GM18867 (cell line): ENCODE data around the gene PIM3.

ENCODE experiments used
- ATAC-seq: cut with Tn5 transposase; IDR thresholded peaks from one replicate; pipeline ENCODE4 v1.9.1; 2021; ENCODE audit warnings: mild to moderate bottlenecking, moderate library complexity; ENCODE audit not compliant: unreplicated experiment

The PIM3 gene

DNA sequence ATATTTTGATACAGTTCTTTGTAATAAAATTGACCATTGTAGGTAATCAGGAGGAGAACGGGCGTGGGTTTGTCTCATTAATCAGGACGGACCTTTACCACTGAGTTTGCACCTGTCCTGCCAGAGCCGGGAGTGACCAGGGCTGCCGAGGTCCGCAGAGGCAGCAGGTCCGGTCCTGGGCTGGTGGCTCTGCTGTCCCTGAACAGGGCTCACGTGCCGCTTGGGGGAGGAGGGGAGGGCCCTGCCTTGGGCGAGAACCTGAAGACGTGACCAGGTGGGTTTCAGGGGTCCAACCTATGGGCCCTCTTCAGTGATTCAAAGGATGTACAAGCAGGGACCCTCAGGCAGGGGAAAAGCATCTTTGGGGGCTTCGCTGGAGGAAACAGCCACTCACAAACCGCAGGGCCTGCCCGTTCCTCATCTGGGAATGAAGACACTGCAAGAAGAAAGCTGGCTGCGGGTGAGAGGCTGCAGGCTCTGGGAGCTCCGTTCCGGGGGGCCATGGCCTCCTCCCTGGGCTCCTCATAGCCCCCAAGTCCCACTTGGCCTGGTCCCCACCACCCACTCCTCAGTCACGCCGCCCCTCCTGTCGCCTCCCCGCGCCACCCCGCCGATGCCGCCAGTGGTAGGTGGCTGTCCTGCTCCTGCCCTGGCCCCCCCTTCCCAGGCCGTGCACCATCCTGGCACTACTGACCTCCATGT is 32.9 kb upstream of the PIM3 start:
- ATAC-seq, result no peak

- no peak for ATAC-seq
Measured at GRCh38 chr22:49928185-49928495, 32.4 kb upstream of the PIM3 start.

GRCh38 chr22:49928555-49929210 is 31.9 kb upstream of the PIM3 start:
- ATAC-seq, result no peak

DNA sequence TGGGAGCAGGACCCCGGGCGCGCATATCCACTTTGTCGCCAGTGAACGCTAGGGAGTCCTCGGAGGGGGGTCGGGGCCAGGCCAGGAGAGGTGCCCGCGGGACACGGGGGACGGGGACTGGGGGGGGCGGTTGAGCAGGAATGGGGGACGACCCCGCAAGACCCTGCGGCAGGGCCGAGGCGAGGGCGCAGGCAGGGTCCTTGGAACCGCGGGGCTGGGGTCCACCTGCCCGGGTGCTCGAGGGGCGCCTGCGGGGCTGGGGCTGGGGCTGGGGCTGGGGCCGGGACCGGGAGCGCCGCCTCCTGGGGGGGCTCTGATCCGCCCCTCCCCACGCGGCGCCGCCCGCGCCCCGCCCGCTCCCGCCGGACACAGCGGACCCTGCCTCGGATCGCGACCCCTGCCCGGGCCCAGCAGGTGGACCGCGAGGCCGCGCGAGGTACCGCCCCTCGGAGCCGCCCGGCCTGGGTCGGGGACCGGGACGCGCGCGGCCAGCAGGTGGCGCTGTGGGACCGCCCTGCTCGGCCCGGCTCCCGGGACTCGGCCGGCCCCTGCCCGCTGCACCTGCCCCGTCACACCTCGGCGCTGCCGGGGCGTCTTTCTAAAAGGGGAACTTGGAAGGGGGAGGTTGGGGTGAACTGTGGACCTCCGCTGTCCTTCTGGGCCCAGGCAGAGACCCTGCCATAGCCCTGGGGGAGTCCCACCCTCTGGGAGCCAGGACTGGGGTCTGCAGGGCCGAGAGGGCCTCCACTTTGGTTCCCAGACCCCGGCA is 31.2 kb upstream of the PIM3 start:
- no peak for ATAC-seq

- no peak for ATAC-seq
Measured at GRCh38 chr22:49929994-49930575, 30.5 kb upstream of the PIM3 start.

DNA sequence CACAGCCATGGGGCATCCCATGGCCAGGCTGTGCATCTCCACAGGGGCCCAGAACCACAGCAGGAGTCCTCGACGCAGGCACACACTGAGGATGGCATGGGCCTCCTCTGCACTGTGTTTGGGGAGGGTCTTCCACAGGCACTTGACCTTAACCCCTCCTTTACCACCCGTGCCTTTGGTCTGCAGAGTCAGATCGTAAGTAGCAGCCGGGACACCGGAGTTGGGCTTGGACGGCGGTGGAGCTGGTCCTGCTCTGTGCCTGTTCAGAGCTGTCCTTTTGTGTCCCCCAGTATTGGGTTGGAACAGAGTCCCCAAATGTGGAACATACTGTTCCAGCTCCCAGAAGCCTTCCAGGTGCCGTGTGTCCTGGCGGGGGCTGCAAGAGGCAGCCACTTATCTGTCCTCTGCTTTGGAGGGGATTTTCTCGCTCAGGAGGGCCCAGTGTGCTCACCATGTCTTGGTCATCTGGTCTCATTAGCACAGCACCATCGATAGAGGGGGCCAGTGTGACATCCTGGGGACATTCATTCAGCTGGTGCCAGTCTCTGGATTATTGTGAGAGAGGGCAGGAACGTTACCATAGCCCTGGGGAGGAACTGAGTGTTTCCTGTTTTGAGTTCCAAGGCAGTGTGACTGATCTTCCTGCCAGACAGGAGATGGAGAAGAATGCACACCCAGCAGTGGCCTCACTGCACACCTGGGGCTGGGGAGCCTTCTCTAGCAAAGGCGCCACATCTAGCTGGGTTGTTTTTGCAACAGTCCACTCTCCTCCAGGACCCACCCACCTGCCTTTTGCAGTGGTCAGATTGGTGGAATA is 29.8 kb upstream of the PIM3 start:
- no peak for ATAC-seq

DNA sequence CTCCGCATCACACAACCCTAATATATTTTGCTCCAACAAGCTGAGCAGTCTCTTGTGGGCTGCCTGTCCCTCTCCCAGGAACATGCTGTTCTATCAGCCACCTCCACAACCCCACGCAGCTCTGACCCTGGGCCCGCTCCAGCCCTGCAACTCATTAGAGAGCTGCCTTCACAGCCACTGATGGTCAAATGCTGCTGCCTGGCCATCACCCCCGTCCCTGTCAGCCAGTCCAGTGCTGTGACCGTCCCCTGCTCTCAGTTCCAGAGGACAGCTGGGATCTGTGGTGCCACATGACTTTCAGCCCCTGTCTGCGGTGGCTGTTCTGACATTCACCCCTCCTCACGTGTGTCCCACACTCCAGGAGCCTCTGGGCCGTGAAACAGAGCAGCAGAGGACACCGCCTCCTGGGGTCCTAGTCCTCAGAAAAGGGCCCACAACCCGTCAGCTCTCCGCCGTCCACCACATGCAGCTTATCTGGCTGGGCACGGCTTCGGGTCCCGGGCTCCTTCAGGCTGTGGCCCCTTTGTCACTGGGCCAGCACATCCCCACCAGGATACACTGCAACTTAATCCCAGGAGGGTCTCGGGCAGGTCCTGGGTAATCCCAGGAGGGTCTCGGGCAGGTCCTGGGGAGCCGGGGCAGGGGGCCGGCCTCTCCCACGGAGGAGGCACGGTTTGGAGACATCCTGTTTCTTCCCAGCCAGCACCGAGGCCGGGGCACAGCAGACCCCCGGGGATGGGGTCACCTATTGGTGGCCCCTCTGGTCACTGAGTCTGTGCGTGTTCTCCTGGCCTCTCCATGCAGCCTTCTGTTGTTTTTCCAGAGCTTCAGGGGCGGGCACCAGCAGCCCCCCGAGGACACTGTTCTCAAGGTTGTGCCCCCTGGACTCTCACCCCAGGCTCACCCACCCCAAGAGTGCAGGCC is 27.1 kb upstream of the PIM3 start:
- no peak for ATAC-seq

DNA sequence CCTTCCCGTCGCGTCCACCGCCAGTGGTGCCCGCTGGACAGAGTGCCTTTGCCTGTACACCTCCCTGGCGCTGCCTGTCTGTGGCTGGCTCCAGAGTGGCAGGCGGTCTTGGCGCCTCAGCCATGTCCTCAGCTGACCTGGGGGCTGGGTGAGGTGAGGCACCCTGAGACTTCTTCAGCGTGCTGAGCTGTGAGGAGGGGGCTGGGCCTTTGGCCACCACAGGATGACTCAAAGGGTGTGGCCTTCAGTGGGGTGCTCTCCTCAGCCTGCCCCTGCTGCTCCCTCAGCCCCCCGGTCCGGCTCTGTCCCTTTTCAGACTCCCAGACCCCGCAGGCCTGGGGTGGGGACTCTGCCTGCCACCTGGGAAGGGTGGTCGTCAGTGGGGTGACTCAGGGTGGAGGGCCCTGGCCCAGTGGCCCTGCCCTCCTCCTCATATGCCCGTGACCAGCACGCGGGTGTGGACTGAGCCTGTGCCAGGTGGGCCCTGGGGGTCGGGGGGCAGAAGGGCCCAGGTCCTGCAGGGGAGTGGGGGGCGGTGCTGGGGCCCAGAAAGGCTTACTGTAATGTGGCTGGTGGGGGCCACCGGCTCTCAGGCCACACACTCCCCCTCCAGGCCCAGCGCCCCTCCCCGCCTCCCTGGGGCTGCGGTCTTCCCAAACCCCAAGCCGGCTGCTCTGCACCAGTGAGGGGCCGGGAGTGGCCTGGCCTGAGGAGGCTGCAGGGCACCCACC is 26.2 kb upstream of the PIM3 start:
- no peak for ATAC-seq

DNA sequence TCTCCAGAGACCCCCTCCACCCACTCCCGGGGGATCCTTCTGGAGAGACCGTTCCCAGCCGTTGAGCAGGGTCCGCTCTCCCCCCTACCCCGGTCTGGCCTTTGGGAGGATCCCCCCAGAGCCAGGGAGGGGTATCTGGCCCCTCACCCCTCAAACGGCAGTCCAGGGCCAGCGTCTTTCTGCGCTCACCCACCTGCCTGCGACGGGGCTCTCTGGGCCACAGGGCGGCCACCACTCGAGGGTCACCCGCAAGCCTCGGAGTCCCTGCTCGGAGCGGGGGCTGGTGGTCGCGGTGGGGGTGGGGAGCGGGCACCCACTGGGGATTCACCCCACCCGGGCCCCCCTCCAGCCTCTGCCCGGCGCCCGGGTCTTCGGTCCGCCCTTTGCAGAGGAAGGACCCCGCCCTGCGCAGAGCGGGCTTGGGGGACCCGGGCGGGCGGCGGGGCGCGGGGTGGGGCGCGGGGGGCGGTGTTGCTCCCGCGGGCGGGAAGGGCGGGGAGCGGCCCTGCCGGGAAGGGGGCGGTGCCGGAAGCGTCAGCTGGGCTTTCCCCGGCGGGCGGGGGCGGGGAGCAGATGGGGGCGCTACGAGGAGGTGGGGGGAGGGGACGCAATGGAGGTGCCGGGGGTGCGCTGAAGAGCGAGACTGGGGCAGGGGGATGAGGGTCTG is 25.5 kb upstream of the PIM3 start:
- no peak for ATAC-seq

DNA sequence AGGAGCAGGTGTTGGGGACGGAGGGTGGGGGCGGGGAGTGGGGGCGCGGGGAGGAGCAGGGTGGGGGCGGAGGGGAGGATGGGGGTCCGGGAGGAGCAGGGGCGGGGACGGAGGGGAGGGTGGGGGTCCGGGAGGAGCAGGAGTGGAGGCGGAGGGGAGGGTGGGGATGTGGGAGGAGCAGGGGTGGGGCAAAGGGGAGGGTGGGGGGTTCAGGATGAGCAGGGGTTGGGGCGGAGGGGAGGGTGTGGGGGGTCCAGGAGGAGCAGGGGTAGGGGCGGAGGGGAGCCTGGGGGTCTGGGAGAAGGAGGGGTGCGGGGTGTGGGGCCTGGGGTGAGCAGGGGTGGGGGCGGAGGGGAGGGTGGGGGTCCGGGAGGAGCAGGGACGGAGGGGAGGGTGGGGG is 25.0 kb upstream of the PIM3 start:
- ATAC-seq, result no peak

- peak; percentile 47 for ATAC-seq
Measured at GRCh38 chr22:49936018-49936972, 24.3 kb upstream of the PIM3 start.

DNA sequence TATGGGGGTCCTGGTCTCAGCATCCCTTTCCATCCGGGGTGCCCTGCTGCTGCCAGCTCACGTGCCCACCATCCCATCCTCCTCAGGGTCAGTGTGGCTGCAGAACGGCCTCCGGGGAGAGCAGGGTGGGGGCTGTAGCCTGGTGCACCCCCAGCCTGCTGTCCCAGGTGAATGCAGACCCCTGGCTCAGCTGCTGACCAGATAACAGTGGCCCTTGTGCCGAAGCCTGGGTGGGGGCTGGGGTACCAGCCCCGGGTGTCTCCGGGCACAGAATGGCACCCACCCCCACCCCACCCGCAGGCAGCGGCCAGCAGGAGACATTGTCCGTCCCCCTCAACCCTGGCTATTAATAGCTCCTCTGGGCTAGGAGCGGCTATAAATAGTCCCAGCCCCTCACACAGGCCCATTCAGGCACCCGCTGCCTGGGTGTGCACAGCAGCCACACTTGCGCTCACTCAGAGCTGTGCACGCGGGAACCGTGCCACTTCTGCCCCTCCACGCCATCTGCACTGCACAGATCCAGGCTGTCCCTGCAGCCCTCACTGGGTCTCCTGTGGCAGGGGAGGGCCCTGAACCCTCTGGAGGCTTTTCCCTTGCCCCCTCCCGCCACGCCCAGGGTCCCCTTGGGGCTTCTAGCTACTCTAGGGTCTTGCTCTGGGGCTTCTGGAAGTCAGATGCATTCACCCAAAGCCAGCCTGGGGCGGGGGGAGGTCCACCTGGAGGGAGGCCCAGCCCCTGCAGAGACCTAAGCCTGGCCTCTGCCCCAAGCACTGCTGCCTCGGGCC is 23.4 kb upstream of the PIM3 start:
- ATAC-seq, result no peak

GRCh38 chr22:49937758-49938564 is 22.6 kb upstream of the PIM3 start:
- no peak for ATAC-seq

DNA sequence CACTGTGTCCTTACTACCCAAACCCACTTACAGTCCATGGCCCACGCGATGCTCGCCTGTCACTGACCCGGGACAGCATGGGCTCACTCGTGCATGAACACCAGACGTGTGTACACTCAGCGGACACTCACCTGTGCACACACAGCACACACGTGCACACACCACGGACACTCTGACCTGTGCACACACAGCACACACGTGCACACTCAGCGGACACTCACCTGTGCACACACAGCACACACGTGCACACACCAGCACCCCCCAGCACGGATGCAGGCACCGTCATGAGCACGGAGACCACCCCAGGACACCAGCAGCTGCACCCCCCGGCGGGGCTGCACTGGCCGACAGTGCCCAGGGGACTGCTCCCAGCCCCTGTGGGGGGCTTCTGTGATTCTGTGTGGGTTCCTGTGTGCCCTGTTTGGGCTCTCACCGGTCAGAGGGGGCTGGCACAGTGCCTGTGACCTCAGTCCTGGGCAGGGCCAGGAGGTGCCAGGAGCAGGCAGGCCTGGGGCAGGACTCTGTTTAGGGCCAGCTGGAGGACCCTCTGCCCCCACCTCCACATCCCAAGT is 21.9 kb upstream of the PIM3 start:
- ATAC-seq, result no peak

DNA sequence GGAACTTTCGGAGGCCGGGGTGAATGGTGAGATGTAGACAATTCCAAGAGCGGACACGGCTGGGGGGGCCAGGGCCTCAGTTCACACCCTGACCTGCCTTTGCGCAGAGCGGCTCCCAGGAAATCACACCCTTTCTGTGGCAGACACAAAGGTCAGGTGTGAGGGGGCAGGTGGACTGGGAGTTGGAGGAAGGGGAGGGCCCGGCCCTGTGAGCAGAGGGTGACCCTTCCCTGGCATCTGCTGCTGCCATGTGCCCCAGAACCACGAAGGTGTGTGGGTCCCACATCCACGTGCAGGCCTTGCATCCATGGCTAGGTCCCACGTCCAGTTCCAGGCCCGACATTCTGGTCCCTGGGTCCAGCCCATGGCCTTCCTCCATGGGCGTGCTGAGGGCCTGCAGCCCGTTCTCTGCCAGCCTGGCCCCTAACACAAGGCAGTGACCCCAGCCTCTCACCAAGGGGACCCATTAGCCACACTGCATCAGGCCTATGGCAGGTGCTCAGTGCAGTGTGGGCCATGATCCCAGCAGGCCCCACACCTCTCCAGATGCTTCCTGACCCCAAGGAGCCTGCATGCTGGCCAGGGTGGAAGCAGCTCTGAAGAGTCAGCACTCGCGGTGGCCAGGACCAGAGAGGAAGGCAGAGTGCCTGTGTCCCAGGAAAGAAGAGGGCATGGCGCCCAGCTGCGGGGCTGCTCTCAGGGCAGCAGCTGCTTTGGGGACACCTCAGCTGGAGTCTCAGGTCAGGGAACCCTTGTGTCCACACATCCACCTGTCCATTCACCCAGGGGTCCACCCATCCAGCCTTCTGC is 18.9 kb upstream of the PIM3 start:
- ATAC-seq, result no peak
